ENCODE results near the gene ADAM22. TPM values are rescaled to one million over a fixed set of nuclear protein-coding genes. Genes with fewer than 3 reads are reported as not detected.
A peak's percentile ranks its signal among the peaks of the same experiment; 100 is the strongest.

The ADAM22 gene
- total and polyA plus RNA-seq, 4 donors, result 0.04 to 0.61 (median 0.15) TPM

GRCh38 chr7:87886875-87887274 is 47.2 kb upstream of the ADAM22 start (continued):
- TF ChIP-seq, protein P1, sequence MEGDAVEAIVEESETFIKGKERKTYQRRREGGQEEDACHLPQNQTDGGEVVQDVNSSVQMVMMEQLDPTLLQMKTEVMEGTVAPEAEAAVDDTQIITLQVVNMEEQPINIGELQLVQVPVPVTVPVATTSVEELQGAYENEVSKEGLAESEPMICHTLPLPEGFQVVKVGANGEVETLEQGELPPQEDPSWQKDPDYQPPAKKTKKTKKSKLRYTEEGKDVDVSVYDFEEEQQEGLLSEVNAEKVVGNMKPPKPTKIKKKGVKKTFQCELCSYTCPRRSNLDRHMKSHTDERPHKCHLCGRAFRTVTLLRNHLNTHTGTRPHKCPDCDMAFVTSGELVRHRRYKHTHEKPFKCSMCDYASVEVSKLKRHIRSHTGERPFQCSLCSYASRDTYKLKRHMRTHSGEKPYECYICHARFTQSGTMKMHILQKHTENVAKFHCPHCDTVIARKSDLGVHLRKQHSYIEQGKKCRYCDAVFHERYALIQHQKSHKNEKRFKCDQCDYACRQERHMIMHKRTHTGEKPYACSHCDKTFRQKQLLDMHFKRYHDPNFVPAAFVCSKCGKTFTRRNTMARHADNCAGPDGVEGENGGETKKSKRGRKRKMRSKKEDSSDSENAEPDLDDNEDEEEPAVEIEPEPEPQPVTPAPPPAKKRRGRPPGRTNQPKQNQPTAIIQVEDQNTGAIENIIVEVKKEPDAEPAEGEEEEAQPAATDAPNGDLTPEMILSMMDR (IDR thresholded peaks at IDR 0.05; ENCODE audit: low read depth, low read length, missing input control), result peak; percentile 39
- TF ChIP-seq SP1 (IDR thresholded peaks at IDR 0.05) (no peak), HNF4A (conservative IDR thresholded peaks at IDR 0.05) (no peak), MAX (IDR thresholded peaks at IDR 0.05) (no peak), FOXA2 (IDR thresholded peaks at IDR 0.05) (no peak)

- Histone ChIP-seq H3K4me3 (ENCODE audit: low read depth in 1 of 3, low read length in 3 of 3) (no peak overlapping the region), H3K9me3 (ENCODE audit: control insufficient read depth in 4 of 4, low read length in 3 of 4) (no peaks in the 10 kb centered on the region), H3K36me3 (ENCODE audit: control insufficient read depth in 4 of 4, insufficient read depth in 3 of 4, low read depth in 1 of 4, low read length in 3 of 4) (peaks cover 0 to 7% (median 0%) of the 10 kb centered on the region in 4 donors), H3K27ac (ENCODE audit: low read depth in 1 of 2, low read length in 2 of 2) (no peak overlapping the region), H3K9ac (ENCODE audit: low read depth in 1 of 2, low read length in 2 of 2) (no peak overlapping the region), H3K4me1 (ENCODE audit: control insufficient read depth in 4 of 4, insufficient read depth in 4 of 4, low read length in 3 of 4) (no peaks in the 10 kb centered on the region), H3K27me3 (ENCODE audit: control insufficient read depth in 4 of 4, insufficient read depth in 4 of 4, low read length in 3 of 4) (no peaks in the 10 kb centered on the region)
- no peak for TF ChIP-seq RXRA (IDR thresholded peaks at IDR 0.05)
- no peak for TF ChIP-seq HNF4A (conservative IDR thresholded peaks at IDR 0.05)
- TF ChIP-seq JUND (IDR thresholded peaks at IDR 0.05), result no peak
- TF ChIP-seq REST (IDR thresholded peaks at IDR 0.05), result no peak
- no peak for TF ChIP-seq NR2F2 (IDR thresholded peaks at IDR 0.05)
- TF ChIP-seq, protein P2, sequence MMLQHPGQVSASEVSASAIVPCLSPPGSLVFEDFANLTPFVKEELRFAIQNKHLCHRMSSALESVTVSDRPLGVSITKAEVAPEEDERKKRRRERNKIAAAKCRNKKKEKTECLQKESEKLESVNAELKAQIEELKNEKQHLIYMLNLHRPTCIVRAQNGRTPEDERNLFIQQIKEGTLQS (IDR thresholded peaks at IDR 0.05), result no peak
- TF ChIP-seq MAX (IDR thresholded peaks at IDR 0.05), result no peak
- no peak for TF ChIP-seq FOXA1 (IDR thresholded peaks at IDR 0.05)
- TF ChIP-seq FOXA2 (IDR thresholded peaks at IDR 0.05), result no peak
- TF ChIP-seq HNF4G (IDR thresholded peaks at IDR 0.05), result no peak
- TF ChIP-seq GABPA (IDR thresholded peaks at IDR 0.05 in 1 of 2, conservative IDR thresholded peaks at IDR 0.05 in 1 of 2), result no peak
- TF ChIP-seq SP1 (IDR thresholded peaks at IDR 0.05), result no peak
- TF ChIP-seq YY1 (IDR thresholded peaks at IDR 0.05), result no peak
- TF ChIP-seq EGR1 (IDR thresholded peaks at IDR 0.05; ENCODE audit: low read depth in 2 of 2), result no peak
- TF ChIP-seq TAF1 (conservative IDR thresholded peaks at IDR 0.05), result no peak
- no peak for TF ChIP-seq RAD21 (IDR thresholded peaks at IDR 0.05)
- TF ChIP-seq, protein P1 (IDR thresholded peaks at IDR 0.05; ENCODE audit: low read depth, low read length, missing input control), result no peak
- TF ChIP-seq ZBTB33 (IDR thresholded peaks at IDR 0.05), result no peak
- no peak for DNase-seq (ENCODE audit: low spot score)
- WGBS, result 98% methylated on average over 2 of the region's 2 CpGs
These were observed 38.7 kb upstream of the ADAM22 start for GRCh38 chr7:87895363-87895762.

Measured in liver (tissue), 9 donors.